Stimulated activated CD4-positive, alpha-beta T cell treated with anti-CD3 and anti-CD28 coated beads, Interleukin-4, amount 100 ng/mL, for 48 hours (primary cell): ENCODE results near the gene ZDHHC14.
"Not testable (repeated sequence)": the region's sequence is repeated elsewhere in the genome, so short reads cannot be mapped to it uniquely, and the experiment has no call there.

Experiments used
- DNase-seq, 2 donors: peaks; one replicate each; pipeline ENCODE4 v3.0.0-alpha.2; 2020; ENCODE audit warnings: low read depth in 2 of 2

Gene ZDHHC14

GRCh38 chr6:157380779-157381561 is at the start of gene ZDHHC14:
TSS of gene ZDHHC14 (plus strand) at chr6:157381190.
- DNase-seq, result peak; percentile 73 to 89

GRCh38 chr6:157332813-157333212 is 48.2 kb upstream of the ZDHHC14 start:
- no peak for DNase-seq

- no peak for DNase-seq
Measured at GRCh38 chr6:157333537-157333936, 47.5 kb upstream of the ZDHHC14 start.

- no peak for DNase-seq
Measured at GRCh38 chr6:157333956-157334355, 47.0 kb upstream of the ZDHHC14 start.

GRCh38 chr6:157335829-157336228 is 45.2 kb upstream of the ZDHHC14 start:
- no peak for DNase-seq

GRCh38 chr6:157337276-157337675 is 43.7 kb upstream of the ZDHHC14 start:
- DNase-seq, result not testable (repeated sequence)

- DNase-seq, result no peak
Measured at GRCh38 chr6:157337751-157338150, 43.2 kb upstream of the ZDHHC14 start.

GRCh38 chr6:157339432-157339831 is 41.6 kb upstream of the ZDHHC14 start:
- no peak for DNase-seq

GRCh38 chr6:157343732-157344131 is 37.3 kb upstream of the ZDHHC14 start:
- no peak for DNase-seq

- no peak for DNase-seq
Measured at GRCh38 chr6:157346373-157346772, 34.6 kb upstream of the ZDHHC14 start.

- no peak for DNase-seq
Measured at GRCh38 chr6:157358287-157358686, 22.7 kb upstream of the ZDHHC14 start.

GRCh38 chr6:157361886-157362285 is 19.1 kb upstream of the ZDHHC14 start:
- no peak for DNase-seq

GRCh38 chr6:157364705-157365104 is 16.3 kb upstream of the ZDHHC14 start:
- no peak for DNase-seq

GRCh38 chr6:157366648-157367047 is 14.3 kb upstream of the ZDHHC14 start:
- DNase-seq, result no peak

- DNase-seq, result no peak
Measured at GRCh38 chr6:157368359-157369049, 12.5 kb upstream of the ZDHHC14 start.

GRCh38 chr6:157370755-157371154 is 10.2 kb upstream of the ZDHHC14 start:
- no peak for DNase-seq

GRCh38 chr6:157372501-157373280 is 8.3 kb upstream of the ZDHHC14 start:
- no peak for DNase-seq

GRCh38 chr6:157374889-157375443 is 6.0 kb upstream of the ZDHHC14 start:
- DNase-seq, result no peak

GRCh38 chr6:157376241-157376640 is 4.7 kb upstream of the ZDHHC14 start:
- no peak for DNase-seq

GRCh38 chr6:157376706-157377230 is 4.2 kb upstream of the ZDHHC14 start:
- DNase-seq, result no peak

- peak; percentile 81 to 85 for DNase-seq
Measured at GRCh38 chr6:157379656-157380457, 1.1 kb upstream of the ZDHHC14 start.
